GM23248 (cell line): Measurements from ENCODE around the gene ADAMTS17. TPM values are rescaled to one million over a fixed set of nuclear protein-coding genes. Genes with fewer than 3 reads are reported as not detected.

Experiments used
- DNase-seq: peaks from one replicate; pipeline ENCODE4 v3.0.0-alpha.2; 2015
- H2AFZ ChIP-seq: fragments of 200-600 bp; sonication (generic); 2 replicates; pipeline ENCODE4 v1.6.1; 2016; ENCODE audit warnings: antibody characterized with exemption
- H3F3A ChIP-seq: fragments of 200-600 bp; sonication (generic); 2 replicates; pipeline ENCODE4 v1.6.1; 2016; ENCODE audit warnings: mild to moderate bottlenecking, antibody characterized with exemption, mixed run types; ENCODE audit not compliant: insufficient read depth
- H3K27ac ChIP-seq: fragments of 200-600 bp; sonication (generic); 2 replicates; pipeline ENCODE4 v1.5.1; 2016; ENCODE audit warnings: mild to moderate bottlenecking
- H3K27me3 ChIP-seq: fragments of 200-600 bp; sonication (generic); replicated peaks from 2 replicates; pipeline ENCODE4 v1.6.1; 2016; ENCODE audit warnings: mild to moderate bottlenecking; ENCODE audit not compliant: insufficient read depth
- H3K36me3 ChIP-seq: fragments of 200-600 bp; sonication (generic); 2 replicates; pipeline ENCODE4 v1.6.1; 2016; ENCODE audit warnings: low read depth, mild to moderate bottlenecking
- H3K4me1 ChIP-seq: fragments of 200-600 bp; sonication (generic); 2 replicates; pipeline ENCODE4 v1.6.1; 2016; ENCODE audit warnings: mild to moderate bottlenecking; ENCODE audit not compliant: insufficient read depth
- H3K4me2 ChIP-seq: fragments of 200-600 bp; sonication (generic); one replicate; pipeline ENCODE4 v1.6.1; 2016; ENCODE audit warnings: mild to moderate bottlenecking; ENCODE audit not compliant: unreplicated experiment
- H3K4me3 ChIP-seq: fragments of 200-600 bp; sonication (generic); 2 replicates; pipeline ENCODE4 v1.5.1; 2016; ENCODE audit warnings: mild to moderate bottlenecking
- H3K79me2 ChIP-seq: fragments of 200-600 bp; sonication (generic); 2 replicates; pipeline ENCODE4 v1.6.1; 2016; ENCODE audit warnings: mild to moderate bottlenecking; ENCODE audit not compliant: insufficient read depth
- H3K9ac ChIP-seq: fragments of 200-600 bp; sonication (generic); 2 replicates; pipeline ENCODE4 v1.6.1; 2016; ENCODE audit warnings: mild to moderate bottlenecking
- H3K9me2 ChIP-seq: fragments of 200-600 bp; sonication (generic); 2 replicates; pipeline ENCODE4 v1.6.1; 2016; ENCODE audit warnings: mixed run types, mild to moderate bottlenecking, moderate library complexity; ENCODE audit not compliant: insufficient read depth
- H3K9me3 ChIP-seq: fragments of 200-600 bp; sonication (generic); one replicate; pipeline ENCODE4 v1.6.1; 2017; ENCODE audit warnings: low read depth
- H4K20me1 ChIP-seq: fragments of 200-600 bp; sonication (generic); 2 replicates; pipeline ENCODE4 v1.6.0; 2016; ENCODE audit not compliant: insufficient read depth
- EZH2 ChIP-seq: fragments of 200-600 bp; sonication (generic); IDR thresholded peaks from 2 replicates; pipeline ENCODE4 v1.6.1; 2018; ENCODE audit warnings: antibody characterized with exemption, mild to moderate bottlenecking; ENCODE audit not compliant: insufficient read depth, poor library complexity, severe bottlenecking
- EZH2phosphoT487 ChIP-seq: fragments of 200-600 bp; sonication (generic); IDR thresholded peaks from 2 replicates; pipeline ENCODE4 v1.6.1; 2018; ENCODE audit warnings: antibody characterized with exemption, moderate library complexity, mild to moderate bottlenecking, low read depth; ENCODE audit not compliant: insufficient read depth
- WGBS, 2 experiments: methylation state at CpG; one replicate each; pipeline ENCODE4 v1.1.6; 2015 to 2017; ENCODE audit warnings: low lambda C conversion rate in 2 of 2, low coverage in 1 of 2; ENCODE audit errors: missing lambda C conversion rate in 2 of 2; 5-methylcytosine and 5-hydroxymethylcytosine counted together
- in situ Hi-C: fragments of 300-500 bp; cut with MboI; formaldehyde crosslinking; loops from 2 replicates; pipeline ENCODE4 v1.15.0; 2020
- polyA plus RNA-seq: library from polyadenylated mRNA; unstranded; fragments of >200 nt; fragmentation: Nextera tagmentation; extraction: Ambion mirVana; gene quantifications from 2 replicates; pipeline ENCODE4 v1.2.1, GENCODE V29; 2016
- total RNA-seq: library from RNA; depleted of rRNA; stranded (reverse); fragments of >200 nt; shearing (Covaris generic); gene quantifications from 2 replicates; pipeline ENCODE4 v1.2.3, GENCODE V29; 2014

The ADAMTS17 gene
- total and polyA plus RNA-seq, 2 experiments from 2014 or later: not detected

- Histone ChIP-seq H4K20me1 (no peaks in the 10 kb centered on the region), H3K4me3 (no peak overlapping the region), H3K79me2 (no peaks in the 10 kb centered on the region), H3F3A (no peaks in the 10 kb centered on the region), H3K4me2 (no peak overlapping the region), H3K27me3 (no peaks in the 10 kb centered on the region), H3K9me2 (no peaks in the 10 kb centered on the region), H3K27ac (no peak overlapping the region), H3K9me3 (no peaks in the 10 kb centered on the region), H3K36me3 (no peaks in the 10 kb centered on the region), H2AFZ (no peak overlapping the region), H3K9ac (no peak overlapping the region), H3K4me1 (no peaks in the 10 kb centered on the region)
- no peak for DNase-seq
- TF ChIP-seq EZH2: no peak
- no peak for TF ChIP-seq EZH2phosphoT487
- in situ Hi-C loops: no loop called here
- 24 to 27% methylated on average over 2 of the region's 2 CpGs for WGBS, 2 experiments
These were observed 76.1 kb downstream of the ADAMTS17 start for GRCh38 chr15:100265641-100266035.

GRCh38 chr15:100264994-100265640 is 76.7 kb downstream of the ADAMTS17 start:
- 53 to 57% methylated on average over 21 of the region's 21 CpGs for WGBS, 2 experiments
- in situ Hi-C loops: no loop called here

GRCh38 chr15:100263721-100264455 is 77.9 kb downstream of the ADAMTS17 start:
- H3K27ac ChIP-seq: no peak overlapping the region
- no peak overlapping the region for H3K9ac ChIP-seq
- no peak overlapping the region for H2AFZ ChIP-seq
- H3F3A ChIP-seq: no peaks in the 10 kb centered on the region
- H4K20me1 ChIP-seq: no peaks in the 10 kb centered on the region
- no peaks in the 10 kb centered on the region for H3K27me3 ChIP-seq
- no peaks in the 10 kb centered on the region for H3K79me2 ChIP-seq
- no peaks in the 10 kb centered on the region for H3K9me2 ChIP-seq
- no peak overlapping the region for H3K4me3 ChIP-seq
- TF ChIP-seq EZH2: no peak
- TF ChIP-seq EZH2phosphoT487: no peak
- in situ Hi-C loops: no loop called here
- no peak overlapping the region for H3K4me2 ChIP-seq
- H3K4me1 ChIP-seq: no peaks in the 10 kb centered on the region
- H3K9me3 ChIP-seq: no peaks in the 10 kb centered on the region
- H3K36me3 ChIP-seq: no peaks in the 10 kb centered on the region
- no peak for DNase-seq
- WGBS, 2 experiments: 47 to 48% methylated on average over 14 of the region's 14 CpGs

More at GRCh38 chr15:100264994-100265640, 76.7 kb downstream of the ADAMTS17 start:
- TF ChIP-seq EZH2 (no peak), EZH2phosphoT487 (no peak)
- Histone ChIP-seq H3K9ac (no peak overlapping the region), H3K9me2 (no peaks in the 10 kb centered on the region), H3K9me3 (no peaks in the 10 kb centered on the region), H3F3A (no peaks in the 10 kb centered on the region), H4K20me1 (no peaks in the 10 kb centered on the region), H2AFZ (no peak overlapping the region), H3K4me2 (no peak overlapping the region), H3K27ac (no peak overlapping the region), H3K4me3 (no peak overlapping the region), H3K27me3 (no peaks in the 10 kb centered on the region), H3K36me3 (no peaks in the 10 kb centered on the region), H3K79me2 (no peaks in the 10 kb centered on the region), H3K4me1 (no peaks in the 10 kb centered on the region)
- no peak for DNase-seq

GRCh38 chr15:100263031-100263430 is 78.7 kb downstream of the ADAMTS17 start:
- no peak overlapping the region for H3K4me3 ChIP-seq

More at GRCh38 chr15:100263031-100263430, 78.7 kb downstream of the ADAMTS17 start:
- no peak overlapping the region for H3K4me2 ChIP-seq
- no peaks in the 10 kb centered on the region for H3K36me3 ChIP-seq
- no peaks in the 10 kb centered on the region for H4K20me1 ChIP-seq
- no peaks in the 10 kb centered on the region for H3K4me1 ChIP-seq
- no peaks in the 10 kb centered on the region for H3K9me3 ChIP-seq
- H3K9ac ChIP-seq: no peak overlapping the region
- TF ChIP-seq EZH2phosphoT487: no peak
- TF ChIP-seq EZH2: no peak
- H3K27ac ChIP-seq: no peak overlapping the region
- DNase-seq: no peak
- no peak overlapping the region for H2AFZ ChIP-seq
- WGBS, 2 experiments: 34 to 39% methylated on average over 5 of the region's 5 CpGs
- H3K27me3 ChIP-seq: no peaks in the 10 kb centered on the region
- in situ Hi-C loops: no loop called here
- H3F3A ChIP-seq: no peaks in the 10 kb centered on the region
- no peaks in the 10 kb centered on the region for H3K79me2 ChIP-seq
- H3K9me2 ChIP-seq: no peaks in the 10 kb centered on the region
